ENCODE data around the gene CKAP4.

GRCh38 chr12:106280106-106280505 is 32.3 kb upstream of the CKAP4 start:
- TF ChIP-seq, protein P1, sequence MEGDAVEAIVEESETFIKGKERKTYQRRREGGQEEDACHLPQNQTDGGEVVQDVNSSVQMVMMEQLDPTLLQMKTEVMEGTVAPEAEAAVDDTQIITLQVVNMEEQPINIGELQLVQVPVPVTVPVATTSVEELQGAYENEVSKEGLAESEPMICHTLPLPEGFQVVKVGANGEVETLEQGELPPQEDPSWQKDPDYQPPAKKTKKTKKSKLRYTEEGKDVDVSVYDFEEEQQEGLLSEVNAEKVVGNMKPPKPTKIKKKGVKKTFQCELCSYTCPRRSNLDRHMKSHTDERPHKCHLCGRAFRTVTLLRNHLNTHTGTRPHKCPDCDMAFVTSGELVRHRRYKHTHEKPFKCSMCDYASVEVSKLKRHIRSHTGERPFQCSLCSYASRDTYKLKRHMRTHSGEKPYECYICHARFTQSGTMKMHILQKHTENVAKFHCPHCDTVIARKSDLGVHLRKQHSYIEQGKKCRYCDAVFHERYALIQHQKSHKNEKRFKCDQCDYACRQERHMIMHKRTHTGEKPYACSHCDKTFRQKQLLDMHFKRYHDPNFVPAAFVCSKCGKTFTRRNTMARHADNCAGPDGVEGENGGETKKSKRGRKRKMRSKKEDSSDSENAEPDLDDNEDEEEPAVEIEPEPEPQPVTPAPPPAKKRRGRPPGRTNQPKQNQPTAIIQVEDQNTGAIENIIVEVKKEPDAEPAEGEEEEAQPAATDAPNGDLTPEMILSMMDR (IDR thresholded peaks at IDR 0.05; ENCODE audit: low read depth, low read length, poor library complexity, severe bottlenecking): no peak
- no peak for TF ChIP-seq EZH2phosphoT487 (IDR thresholded peaks at IDR 0.05; ENCODE audit: borderline replicate concordance, low read length)

All from DOHH2 (cell line).